Measurements from ENCODE around the gene HAPLN3. TPM values are rescaled to one million over a fixed set of nuclear protein-coding genes. Genes with fewer than 3 reads are reported as not detected.
"Not testable (repeated sequence)": the region's sequence is repeated elsewhere in the genome, so short reads cannot be mapped to it uniquely, and the experiment has no call there.

Gene HAPLN3, protein sequence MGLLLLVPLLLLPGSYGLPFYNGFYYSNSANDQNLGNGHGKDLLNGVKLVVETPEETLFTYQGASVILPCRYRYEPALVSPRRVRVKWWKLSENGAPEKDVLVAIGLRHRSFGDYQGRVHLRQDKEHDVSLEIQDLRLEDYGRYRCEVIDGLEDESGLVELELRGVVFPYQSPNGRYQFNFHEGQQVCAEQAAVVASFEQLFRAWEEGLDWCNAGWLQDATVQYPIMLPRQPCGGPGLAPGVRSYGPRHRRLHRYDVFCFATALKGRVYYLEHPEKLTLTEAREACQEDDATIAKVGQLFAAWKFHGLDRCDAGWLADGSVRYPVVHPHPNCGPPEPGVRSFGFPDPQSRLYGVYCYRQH
- total RNA-seq: 10 to 100 TPM; 66.9 to 67.5 TPM

DNA sequence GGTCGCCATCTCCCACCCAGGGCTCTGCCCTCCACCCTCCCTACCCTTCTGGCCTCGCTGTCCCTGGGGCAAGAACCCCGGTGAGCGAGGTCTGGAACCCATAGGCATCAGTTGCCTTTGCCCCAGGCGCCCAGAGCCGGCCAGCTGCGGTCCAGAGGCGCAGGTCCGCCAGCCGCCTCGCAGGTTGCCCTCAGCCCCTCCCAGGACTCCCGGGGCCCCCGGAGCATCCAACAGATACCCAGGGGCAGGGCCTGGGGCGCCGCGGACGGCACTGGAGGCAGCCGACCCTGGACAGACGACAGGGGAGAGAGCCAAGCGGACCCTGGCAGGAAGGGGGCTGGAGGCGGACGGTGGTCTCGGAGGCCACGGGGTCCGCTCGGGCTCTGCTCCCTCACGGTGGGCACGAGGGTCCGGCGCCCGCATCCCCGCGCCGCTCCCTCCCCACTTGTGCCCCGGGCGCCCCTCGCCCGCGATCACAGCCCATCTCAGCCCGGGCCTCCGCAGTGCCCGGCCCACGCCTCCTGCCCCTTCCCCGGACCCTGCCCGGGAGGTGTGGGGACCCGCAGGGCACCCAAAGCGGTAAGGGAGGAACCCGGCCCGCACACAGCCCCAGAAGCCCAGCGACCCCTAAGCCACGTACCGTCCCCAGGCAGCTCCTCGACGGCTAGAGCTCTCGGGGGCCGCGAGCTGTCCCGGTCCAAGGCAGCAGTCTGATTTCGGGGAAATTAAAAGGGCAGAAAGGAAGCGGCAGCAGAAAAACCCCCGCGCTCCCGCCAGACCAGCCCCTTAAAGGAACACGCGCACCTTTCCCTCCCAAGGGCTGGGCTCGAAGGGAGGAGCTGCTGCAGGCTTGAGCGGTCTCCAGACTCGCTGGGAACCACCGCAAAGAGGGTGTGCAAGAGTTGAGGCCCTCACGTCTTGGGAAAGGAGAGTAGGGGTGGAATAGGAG, at the start of gene HAPLN3:
HAPLN3 (minus strand) TSS at position 726 of the 949 bp plus-strand sequence. CDS start 8,246 bp downstream, outside the sequence.
- no peaks in the 10 kb centered on the region for H3K27me3 Mint-ChIP-seq
- H3K4me1 Mint-ChIP-seq: peaks cover 36% of the 10 kb centered on the region
- no peaks in the 10 kb centered on the region for H3K36me3 Mint-ChIP-seq (ENCODE audit: low read depth)
- H3K9me3 Mint-ChIP-seq: no peaks in the 10 kb centered on the region
- DNase-seq: peak; percentile 61
- POLR2A ChIA-PET: interaction anchor here (0.6 to 2.3 kb wide), 4 partner anchors 9 to 283 kb away, joined by 3 to 16 read pairs (median 3); partner anchors contain the start of gene MFGE8
- H3K4me3 Mint-ChIP-seq: peak within 1 kb of the TSS; percentile 79
- H3K27ac Mint-ChIP-seq: peak within 1 kb of the TSS; percentile 59
- CTCF ChIA-PET: interaction anchor here (0.8 to 7.4 kb wide), 11 partner anchors 9 to 311 kb away, joined by 3 to 73 read pairs (median 4); no protein-coding TSS in a partner anchor

DNA sequence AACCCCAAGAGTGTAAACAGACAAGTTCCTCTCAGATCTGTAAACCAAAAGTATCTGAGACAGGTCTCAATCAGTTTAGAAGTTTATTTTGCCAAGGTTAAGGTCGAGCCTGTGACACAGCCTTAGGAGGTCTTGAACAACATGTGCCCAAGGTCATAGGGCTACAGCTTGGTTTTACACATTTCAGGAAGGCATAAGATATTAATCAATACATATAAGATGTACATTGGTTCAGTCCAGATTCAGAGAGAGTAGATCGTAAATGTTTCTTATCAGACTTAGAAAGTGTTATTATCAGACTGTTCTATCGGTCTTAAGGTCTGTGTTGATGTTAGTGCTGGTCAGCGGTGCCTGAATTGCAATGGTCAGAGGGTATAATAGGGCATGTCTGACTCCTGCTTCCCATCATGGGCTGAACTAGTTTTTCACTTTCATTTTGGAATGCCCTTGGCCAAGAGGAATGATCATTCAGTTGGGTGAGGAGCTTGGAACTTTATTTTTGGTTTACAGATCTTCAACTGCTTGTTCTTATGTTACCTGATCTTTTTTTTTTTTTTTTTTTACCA, 44.8 kb upstream of the HAPLN3 start:
- Mint-ChIP-seq H3K27me3 (peaks cover 10% of the 10 kb centered on the region), H3K9me3 (no peaks in the 10 kb centered on the region), H3K4me1 (peaks cover 2% of the 10 kb centered on the region), H3K36me3 (ENCODE audit: low read depth) (no peaks in the 10 kb centered on the region), H3K4me3 (no peak overlapping the region), H3K27ac (no peak overlapping the region)
- no peak for DNase-seq
- POLR2A ChIA-PET: no interaction called here
- CTCF ChIA-PET: interaction anchor here (1.4 kb wide), 1 partner anchor 35 kb away, joined by 3 read pairs; no protein-coding TSS in a partner anchor

DNA sequence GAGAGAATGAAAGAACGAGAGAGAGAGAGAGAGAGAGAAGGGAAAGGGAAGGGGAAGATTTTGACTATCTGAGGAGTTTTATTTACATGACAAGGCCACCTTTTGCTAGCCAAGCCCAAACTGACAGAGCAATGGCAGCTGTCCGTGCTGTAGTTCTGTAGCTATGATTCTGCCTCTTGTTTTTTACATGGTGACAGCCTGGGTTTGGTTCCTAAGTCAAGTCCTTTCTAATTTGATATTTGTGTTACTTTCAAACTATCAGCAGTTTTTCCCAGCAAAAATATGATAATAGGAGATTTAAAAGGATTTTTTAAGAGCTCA, 44.1 kb upstream of the HAPLN3 start:
- POLR2A ChIA-PET: no interaction called here
- peaks cover 2% of the 10 kb centered on the region for H3K4me1 Mint-ChIP-seq
- no peak overlapping the region for H3K27ac Mint-ChIP-seq
- DNase-seq: no peak
- no peaks in the 10 kb centered on the region for H3K9me3 Mint-ChIP-seq
- peaks cover 15% of the 10 kb centered on the region for H3K27me3 Mint-ChIP-seq
- CTCF ChIA-PET: interaction anchor here (1.4 kb wide), 1 partner anchor 35 kb away, joined by 3 read pairs; no protein-coding TSS in a partner anchor
- H3K36me3 Mint-ChIP-seq (ENCODE audit: low read depth): no peaks in the 10 kb centered on the region
- H3K4me3 Mint-ChIP-seq: no peak overlapping the region

DNA sequence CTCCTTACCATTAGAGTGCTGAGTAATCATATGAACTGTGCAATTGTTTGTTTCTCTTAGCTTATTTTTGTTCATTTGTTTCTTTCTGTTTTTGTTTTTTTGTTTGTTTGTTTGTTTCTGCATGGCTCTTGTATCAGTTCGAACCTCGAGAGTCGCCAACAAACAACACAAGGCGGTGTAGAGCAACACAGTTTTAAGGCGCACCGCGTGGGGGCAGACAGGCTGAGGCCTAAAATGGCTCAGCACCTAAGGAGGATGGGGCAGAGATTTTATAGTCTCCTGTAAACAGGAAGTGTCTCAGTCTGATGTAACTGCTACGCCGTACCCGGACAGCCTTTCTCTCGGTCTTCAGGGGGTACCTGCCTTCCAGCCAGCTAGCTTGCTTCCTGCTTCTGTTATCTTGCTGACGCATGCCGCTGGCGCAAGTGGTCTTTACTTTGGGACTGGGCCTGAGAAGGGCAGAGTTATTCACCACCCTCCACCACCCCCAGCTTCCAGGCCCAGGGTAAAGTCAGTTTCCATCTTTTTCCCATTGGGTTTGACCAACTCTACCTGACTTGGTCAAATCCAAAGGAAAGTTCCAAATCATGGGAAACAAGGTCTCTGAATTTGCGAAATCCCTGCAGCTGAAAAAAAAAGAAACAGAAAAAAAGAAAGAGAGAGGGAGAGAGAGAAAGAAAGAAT, 43.6 kb upstream of the HAPLN3 start:
- H3K4me3 Mint-ChIP-seq: no peak overlapping the region
- H3K9me3 Mint-ChIP-seq: no peaks in the 10 kb centered on the region
- CTCF ChIA-PET: interaction anchor here (1.4 kb wide), 1 partner anchor 34 kb away, joined by 3 read pairs; no protein-coding TSS in a partner anchor
- peaks cover 15% of the 10 kb centered on the region for H3K27me3 Mint-ChIP-seq
- H3K27ac Mint-ChIP-seq: no peak overlapping the region
- peaks cover 2% of the 10 kb centered on the region for H3K4me1 Mint-ChIP-seq
- no peaks in the 10 kb centered on the region for H3K36me3 Mint-ChIP-seq (ENCODE audit: low read depth)
- POLR2A ChIA-PET: no interaction called here
- no peak for DNase-seq

DNA sequence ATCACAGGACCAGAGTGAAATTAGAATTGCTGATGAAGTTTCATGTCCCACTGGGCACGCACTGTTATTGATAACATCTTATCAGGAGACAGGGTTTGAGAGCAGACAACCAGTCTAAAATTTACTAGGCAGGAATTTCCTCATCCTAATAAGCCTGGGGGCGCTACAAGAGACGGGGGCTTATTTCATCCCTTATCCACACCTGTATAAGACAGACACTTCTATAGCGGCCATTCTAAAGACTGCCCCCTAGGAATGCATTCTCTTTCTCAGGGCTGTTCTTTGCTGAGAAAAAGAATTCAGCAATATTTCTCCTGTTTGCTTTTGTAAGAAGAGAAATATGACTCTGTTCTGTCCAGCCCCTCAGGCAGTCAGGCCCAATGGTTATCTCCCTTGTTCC, 39.1 kb upstream of the HAPLN3 start:
- H3K9me3 Mint-ChIP-seq; POLR2A ChIA-PET; DNase-seq; H3K36me3 Mint-ChIP-seq (ENCODE audit: low read depth); H3K4me3 Mint-ChIP-seq; H3K27ac Mint-ChIP-seq; CTCF ChIA-PET; H3K4me1 Mint-ChIP-seq: not testable (repeated sequence)
- peaks cover 24% of the 10 kb centered on the region for H3K27me3 Mint-ChIP-seq

DNA sequence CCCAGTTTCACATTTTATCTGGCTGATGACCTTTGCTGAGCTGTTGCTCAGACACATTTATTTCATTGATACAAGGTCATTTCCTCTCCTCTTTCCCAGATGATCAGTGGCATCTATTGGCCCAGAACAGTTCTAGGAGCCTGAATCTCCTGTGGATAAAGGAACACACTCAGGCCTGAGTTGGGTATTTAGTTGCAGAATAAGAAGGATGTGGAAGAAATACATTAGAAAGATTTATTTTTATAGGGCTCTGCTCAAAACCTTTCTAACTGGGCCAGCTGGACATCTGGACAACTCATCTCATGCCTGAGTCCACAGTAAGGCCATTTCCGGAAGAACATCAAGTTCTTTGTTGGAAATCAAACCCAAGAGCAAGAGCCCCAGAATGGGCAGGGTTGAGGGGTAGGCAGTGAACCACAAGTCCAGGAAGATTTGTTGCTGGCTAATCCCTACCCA, 37.6 kb upstream of the HAPLN3 start:
- no peaks in the 10 kb centered on the region for H3K36me3 Mint-ChIP-seq (ENCODE audit: low read depth)
- no peak overlapping the region for H3K27ac Mint-ChIP-seq
- ChIA-PET CTCF (no interaction called here), POLR2A (no interaction called here)
- no peaks in the 10 kb centered on the region for H3K4me1 Mint-ChIP-seq
- no peak overlapping the region for H3K4me3 Mint-ChIP-seq
- no peak for DNase-seq
- peaks cover 5% of the 10 kb centered on the region for H3K9me3 Mint-ChIP-seq
- peaks cover 30% of the 10 kb centered on the region for H3K27me3 Mint-ChIP-seq

DNA sequence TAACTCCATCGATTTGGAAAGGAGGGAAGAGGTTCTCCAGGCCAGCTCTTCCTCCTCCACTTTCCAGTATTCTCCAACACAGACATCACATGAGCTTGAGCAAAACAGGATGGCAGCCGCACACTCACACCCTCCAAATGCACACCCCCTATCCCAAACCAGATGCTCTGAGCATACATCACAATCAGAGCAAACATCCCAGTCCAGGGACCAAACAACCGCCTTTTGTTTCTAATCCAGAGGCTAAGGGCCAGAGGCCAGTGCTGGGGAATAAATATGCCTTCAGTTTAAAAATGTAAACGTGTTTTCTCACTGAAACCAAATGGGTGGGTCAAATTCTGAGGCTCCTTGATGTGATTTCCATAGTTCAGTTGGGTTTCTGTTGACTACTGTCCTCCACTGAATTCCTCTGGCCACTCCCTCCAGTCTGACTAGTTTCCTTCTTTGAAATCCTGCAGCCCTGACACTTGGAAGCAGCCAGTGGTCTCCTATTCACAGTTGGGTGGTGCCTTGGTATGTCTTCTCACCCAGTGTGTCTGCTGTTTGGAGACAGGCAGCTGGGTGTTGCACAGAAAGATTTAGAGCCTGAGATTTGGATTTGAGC, 37.0 kb upstream of the HAPLN3 start:
- POLR2A ChIA-PET: no interaction called here
- Mint-ChIP-seq H3K36me3 (ENCODE audit: low read depth) (no peaks in the 10 kb centered on the region), H3K4me3 (no peak overlapping the region), H3K27me3 (peaks cover 31% of the 10 kb centered on the region), H3K27ac (no peak overlapping the region), H3K4me1 (no peaks in the 10 kb centered on the region), H3K9me3 (peaks cover 5% of the 10 kb centered on the region)
- CTCF ChIA-PET: no interaction called here
- DNase-seq: no peak

DNA sequence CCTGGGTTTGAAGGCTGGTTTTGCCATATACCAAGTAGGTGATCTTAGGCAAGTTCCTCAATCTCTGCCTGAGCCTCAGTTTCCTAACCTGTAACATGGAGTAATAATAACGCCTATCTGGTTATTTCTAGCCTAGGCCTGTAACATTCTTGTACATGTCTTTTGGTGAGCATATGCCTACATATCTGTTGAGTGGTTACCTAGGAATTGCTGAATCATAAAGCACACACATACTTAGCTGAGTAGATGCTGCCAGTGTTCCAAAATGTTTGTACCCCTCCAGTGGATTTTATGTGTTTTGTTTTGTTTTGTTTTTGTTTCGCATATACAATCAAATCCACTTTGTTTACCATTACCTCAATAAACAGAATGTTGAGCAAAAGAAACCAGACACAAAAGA, 35.2 kb upstream of the HAPLN3 start:
- POLR2A ChIA-PET: no interaction called here
- H3K27me3 Mint-ChIP-seq: peaks cover 28% of the 10 kb centered on the region
- H3K4me3 Mint-ChIP-seq: no peak overlapping the region
- H3K27ac Mint-ChIP-seq: no peak overlapping the region
- H3K36me3 Mint-ChIP-seq (ENCODE audit: low read depth): no peaks in the 10 kb centered on the region
- no peak for DNase-seq
- CTCF ChIA-PET: no interaction called here
- H3K9me3 Mint-ChIP-seq: peaks cover 5% of the 10 kb centered on the region
- no peaks in the 10 kb centered on the region for H3K4me1 Mint-ChIP-seq

DNA sequence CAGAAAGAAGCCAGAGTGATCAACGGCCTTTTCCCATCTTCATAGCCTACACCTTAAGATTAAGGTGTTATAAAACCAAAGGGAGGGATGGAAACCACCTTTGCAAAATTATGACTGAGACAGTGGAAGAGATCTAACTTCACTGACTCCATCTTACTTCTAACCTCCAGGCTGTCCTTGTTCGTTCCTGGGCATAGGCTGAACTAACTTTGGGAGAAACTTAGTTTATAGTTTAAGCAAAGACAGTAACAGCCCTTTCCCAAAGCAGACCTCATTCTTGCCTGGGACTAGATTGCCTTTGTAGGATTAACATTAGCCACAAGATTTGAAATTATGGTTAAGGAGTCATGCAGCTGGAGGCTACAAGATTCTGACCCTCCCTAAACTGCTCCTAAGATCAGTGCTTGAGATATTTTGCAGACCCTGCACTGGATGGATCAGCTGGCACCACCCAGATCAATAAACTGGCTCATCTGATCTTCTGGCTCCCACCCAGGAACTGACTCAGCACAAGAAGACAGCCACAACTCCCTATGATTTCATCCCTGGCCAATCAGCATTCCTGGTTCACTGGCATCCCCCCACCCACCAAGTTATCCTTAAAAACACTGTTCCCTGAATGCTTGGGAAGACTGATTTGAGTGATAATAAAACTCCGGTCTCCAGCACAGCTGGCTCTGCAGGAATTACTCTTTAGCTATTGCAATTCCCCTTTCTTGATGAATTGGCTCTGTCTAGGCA, 34.2 kb upstream of the HAPLN3 start:
- POLR2A ChIA-PET; H3K27ac Mint-ChIP-seq; H3K4me3 Mint-ChIP-seq; DNase-seq; H3K36me3 Mint-ChIP-seq (ENCODE audit: low read depth); H3K9me3 Mint-ChIP-seq; CTCF ChIA-PET; H3K4me1 Mint-ChIP-seq: not testable (repeated sequence)
- peaks cover 22% of the 10 kb centered on the region for H3K27me3 Mint-ChIP-seq

DNA sequence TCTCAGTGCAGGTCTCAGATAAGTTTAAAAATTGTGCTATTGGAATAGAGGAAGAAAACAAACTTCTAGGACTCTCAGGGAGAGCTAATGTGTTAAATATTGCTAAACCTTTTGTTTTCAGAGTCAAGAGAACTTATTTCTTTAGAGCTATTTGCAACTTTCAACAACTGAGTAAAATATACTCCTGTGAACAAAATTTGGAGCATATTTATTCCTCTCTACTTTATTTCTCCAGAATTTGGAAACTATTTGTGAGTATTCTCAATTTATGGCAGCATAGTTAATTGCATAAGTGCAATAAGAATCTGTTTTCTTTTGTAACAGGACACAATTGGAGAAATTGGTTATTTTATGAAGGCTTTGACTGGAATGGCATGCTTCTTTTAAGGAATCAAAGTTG, 32.8 kb upstream of the HAPLN3 start:
- H3K27ac Mint-ChIP-seq; H3K4me1 Mint-ChIP-seq; POLR2A ChIA-PET; H3K4me3 Mint-ChIP-seq; H3K36me3 Mint-ChIP-seq (ENCODE audit: low read depth); DNase-seq; H3K9me3 Mint-ChIP-seq: not testable (repeated sequence)
- H3K27me3 Mint-ChIP-seq: peaks cover 24% of the 10 kb centered on the region
- CTCF ChIA-PET: interaction anchor here (1.0 kb wide), 1 partner anchor 24 kb away, joined by 4 read pairs; no protein-coding TSS in a partner anchor

DNA sequence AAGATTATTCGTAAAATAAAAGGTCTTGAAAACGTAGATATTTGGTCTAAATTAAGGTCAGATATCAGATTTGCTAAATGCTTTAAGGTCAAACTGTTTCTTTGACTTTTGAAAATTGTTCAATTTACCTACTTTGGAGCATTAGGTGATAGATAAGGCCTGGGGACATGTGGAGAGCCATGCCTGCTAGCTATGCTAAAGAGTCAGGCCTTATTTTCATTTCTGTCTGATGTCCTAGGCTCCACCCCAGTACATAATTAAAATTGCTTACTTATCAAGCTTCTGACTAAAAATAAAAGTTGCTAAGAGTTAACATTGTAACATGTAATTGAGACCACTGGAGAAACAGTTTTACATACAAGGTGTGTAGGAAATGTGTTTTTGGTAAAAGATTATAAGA, 30.3 kb upstream of the HAPLN3 start:
- H3K9me3 Mint-ChIP-seq; H3K4me3 Mint-ChIP-seq; H3K27ac Mint-ChIP-seq; DNase-seq; POLR2A ChIA-PET; H3K36me3 Mint-ChIP-seq (ENCODE audit: low read depth): not testable (repeated sequence)
- CTCF ChIA-PET: interaction anchor here (3.1 kb wide), 1 partner anchor 21 kb away, joined by 9 read pairs; no protein-coding TSS in a partner anchor
- Mint-ChIP-seq H3K4me1 (peaks cover 12% of the 10 kb centered on the region), H3K27me3 (peaks cover 26% of the 10 kb centered on the region)

Measured in activated CD4-positive, alpha-beta memory T cell treated with anti-CD3 and anti-CD28 coated beads, Interleukin-2, amount 10 ng/mL, durations not matched to agents 7 days and 5 days (primary cell).